Testis (tissue), 3 donors: ENCODE data around the gene AGBL4. TPM values are rescaled to one million over a fixed set of nuclear protein-coding genes. Genes with fewer than 3 reads are reported as not detected.

Experiments used
- DNase-seq: peaks from one replicate; pipeline ENCODE4 v3.0.0-alpha.2; 2019
- H3K27ac ChIP-seq, 2 donors: fragments of 200-600 bp; sonication (generic); one replicate each; pipeline ENCODE4 v1.5.1; 2019
- H3K27me3 ChIP-seq: fragments of 200-600 bp; sonication (generic); one replicate; pipeline ENCODE4 v1.5.1; 2019
- H3K36me3 ChIP-seq: fragments of 200-600 bp; sonication (generic); one replicate; pipeline ENCODE4 v1.5.1; 2017; ENCODE audit warnings: low read depth; ENCODE audit errors: missing control alignments
- H3K4me1 ChIP-seq: fragments of 200-600 bp; sonication (generic); one replicate; pipeline ENCODE4 v1.5.1; 2019
- H3K4me3 ChIP-seq, 2 donors: fragments of 200-600 bp; sonication (generic); one replicate each; pipeline ENCODE4 v1.5.1; 2017 to 2019
- H3K9me3 ChIP-seq: fragments of 200-600 bp; sonication (generic); one replicate; pipeline ENCODE4 v1.5.1; 2017
- POLR2A ChIP-seq: fragments of 450-650 bp; IDR thresholded peaks from one replicate; pipeline ENCODE4 v1.6.1; 2017; ENCODE audit warnings: antibody characterized with exemption, mild to moderate bottlenecking, moderate library complexity
- WGBS, 2 donors: methylation state at CpG; one replicate each; pipeline ENCODE4 v1.1.5; 2018; 5-methylcytosine and 5-hydroxymethylcytosine counted together
- intact Hi-C: fragments of 100-400 bp; cut with DNase I; formaldehyde crosslinking; loops from one replicate; pipeline ENCODE4 v1.15.1; 2023; ENCODE audit warnings: low total_unique reads
- polyA plus RNA-seq: library from polyadenylated mRNA; stranded (reverse); fragments of 350-450 nt; fragmentation: Illumina TruSeq; extraction: RNeasy Lipid Tissue Mini Kit (QIAGEN cat#74804); gene quantifications from one replicate; pipeline ENCODE4 v1.2.3, GENCODE V29; 2014; ENCODE audit warnings: low read depth, low replicate concordance; ENCODE audit not compliant: insufficient read depth
- total RNA-seq, 2 donors: library from RNA; depleted of rRNA; stranded (reverse); fragments of >200 nt; gene quantifications; one replicate each; pipeline ENCODE4 v1.2.3, GENCODE V29; 2016
- TF ChIP-seq, protein P1 (sequence below), 3 experiments: fragments of 450-650 bp in 2 of 3; fragments of 200-600 bp in 1 of 3; sonication (generic) in 1 of 3; IDR thresholded peaks; one replicate each; pipeline ENCODE4 v1.5.1; 2016 to 2019; ENCODE audit warnings: antibody characterized with exemption in 3 of 3, mild to moderate bottlenecking in 2 of 3, moderate library complexity in 1 of 3

Gene AGBL4
- total and polyA plus RNA-seq, 3 donors from 2014 or later, result 3.3 to 6.9 (median 5.8) TPM

DNA sequence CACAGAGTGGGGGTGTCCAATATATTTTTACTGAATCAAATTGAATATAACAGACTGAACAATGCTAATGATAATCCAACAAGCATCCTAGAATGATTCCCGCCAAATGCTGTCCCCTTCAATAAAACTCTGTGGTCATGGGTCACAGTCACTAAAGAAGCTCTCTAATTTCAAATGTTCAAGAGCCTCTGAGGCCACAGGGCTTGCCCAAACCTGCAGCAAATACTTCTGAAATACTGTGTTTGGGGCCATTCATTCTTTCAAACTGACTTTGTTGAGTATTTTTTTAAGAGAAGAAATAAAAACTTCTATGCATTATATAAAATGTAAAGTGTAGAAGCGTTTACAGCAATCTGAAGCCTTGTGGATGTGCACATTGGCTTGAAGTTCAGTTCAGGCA is 1239.5 kb downstream of the AGBL4 start:
- intact Hi-C loops, result no loop called here
- Histone ChIP-seq H3K4me3 (no peak overlapping the region), H3K27ac (no peak overlapping the region), H3K27me3 (no peaks in the 10 kb centered on the region), H3K9me3 (no peaks in the 10 kb centered on the region), H3K36me3 (no peaks in the 10 kb centered on the region), H3K4me1 (no peaks in the 10 kb centered on the region)
- no peak for DNase-seq
- TF ChIP-seq POLR2A, result no peak
- TF ChIP-seq, protein P1, sequence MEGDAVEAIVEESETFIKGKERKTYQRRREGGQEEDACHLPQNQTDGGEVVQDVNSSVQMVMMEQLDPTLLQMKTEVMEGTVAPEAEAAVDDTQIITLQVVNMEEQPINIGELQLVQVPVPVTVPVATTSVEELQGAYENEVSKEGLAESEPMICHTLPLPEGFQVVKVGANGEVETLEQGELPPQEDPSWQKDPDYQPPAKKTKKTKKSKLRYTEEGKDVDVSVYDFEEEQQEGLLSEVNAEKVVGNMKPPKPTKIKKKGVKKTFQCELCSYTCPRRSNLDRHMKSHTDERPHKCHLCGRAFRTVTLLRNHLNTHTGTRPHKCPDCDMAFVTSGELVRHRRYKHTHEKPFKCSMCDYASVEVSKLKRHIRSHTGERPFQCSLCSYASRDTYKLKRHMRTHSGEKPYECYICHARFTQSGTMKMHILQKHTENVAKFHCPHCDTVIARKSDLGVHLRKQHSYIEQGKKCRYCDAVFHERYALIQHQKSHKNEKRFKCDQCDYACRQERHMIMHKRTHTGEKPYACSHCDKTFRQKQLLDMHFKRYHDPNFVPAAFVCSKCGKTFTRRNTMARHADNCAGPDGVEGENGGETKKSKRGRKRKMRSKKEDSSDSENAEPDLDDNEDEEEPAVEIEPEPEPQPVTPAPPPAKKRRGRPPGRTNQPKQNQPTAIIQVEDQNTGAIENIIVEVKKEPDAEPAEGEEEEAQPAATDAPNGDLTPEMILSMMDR (IDR thresholded peaks at IDR 0.05), result no peak
- WGBS, 2 donors, result 92 to 97% methylated on average over 2 of the region's 2 CpGs

- Histone ChIP-seq H3K4me3 (peak overlapping the region; percentile 67 to 84), H3K27ac (no peak overlapping the region), H3K9me3 (no peaks in the 10 kb centered on the region), H3K36me3 (no peaks in the 10 kb centered on the region), H3K4me1 (no peaks in the 10 kb centered on the region), H3K27me3 (no peaks in the 10 kb centered on the region)
- 5 to 6% methylated on average over 16 to 17 of the region's 17 CpGs for WGBS, 2 donors
- intact Hi-C loops, result no loop called here
- no peak for TF ChIP-seq POLR2A
- TF ChIP-seq, protein P1 (IDR thresholded peaks at IDR 0.05), result no peak
- DNase-seq, result no peak
Observed at GRCh38 chr1:48777219-48777895, 1246.4 kb downstream of the AGBL4 start.

DNA sequence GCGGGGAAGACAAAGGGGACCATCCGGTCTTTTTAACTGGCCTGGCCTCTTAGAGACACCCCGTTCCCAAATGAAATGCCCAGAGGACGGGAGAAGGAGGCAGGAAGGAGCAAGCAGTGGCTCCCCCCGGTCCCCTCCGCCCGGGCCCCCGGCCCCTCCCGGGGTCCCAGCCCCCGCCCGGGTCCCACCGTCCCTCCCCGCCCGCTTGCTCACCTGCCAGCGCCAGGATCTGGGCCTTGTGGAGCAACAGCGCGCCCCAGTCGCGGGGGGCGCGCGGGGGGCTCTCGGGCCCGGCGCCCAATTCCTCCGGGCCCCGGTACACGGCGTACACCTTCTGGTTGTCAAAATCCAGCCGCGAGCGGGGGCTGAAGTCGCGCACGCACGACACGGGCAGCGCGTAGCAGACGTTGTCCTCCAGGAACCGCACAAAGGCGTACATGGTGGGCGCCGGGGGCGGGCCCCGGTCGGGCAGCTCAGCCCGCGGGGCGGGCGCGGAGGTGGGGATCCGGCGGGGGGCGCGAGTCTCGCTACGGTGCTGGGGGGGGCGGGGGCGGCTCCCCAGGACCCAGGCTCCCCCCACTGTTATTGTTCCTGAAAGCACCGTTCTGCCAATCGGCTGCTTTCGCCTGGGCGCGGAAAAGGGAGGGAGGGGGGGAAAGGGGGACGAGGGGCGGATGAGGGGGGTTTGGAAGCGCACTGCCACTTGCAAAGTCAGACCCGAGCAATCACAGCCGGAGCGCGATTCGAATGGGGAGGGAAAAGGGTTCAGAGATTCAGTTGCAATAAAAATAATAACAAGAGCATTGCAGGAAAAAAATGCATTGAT is 1247.1 kb downstream of the AGBL4 start, which contains the start of gene BEND5:
TSS of gene BEND5 (minus strand) at position 499 of the 826 bp plus-strand sequence. CDS start at position 439, 60 bp downstream.
- Histone ChIP-seq H3K4me1 (no peaks in the 10 kb centered on the region), H3K27ac (peak within 1 kb of the TSS; percentile 84), H3K4me3 (peak within 1 kb of the TSS; percentile 67 to 84), H3K36me3 (no peaks in the 10 kb centered on the region), H3K9me3 (no peaks in the 10 kb centered on the region), H3K27me3 (no peaks in the 10 kb centered on the region)
- TF ChIP-seq, protein P1 (IDR thresholded peaks at IDR 0.05), result no peak
- no peak for TF ChIP-seq POLR2A
- WGBS, 2 donors, result 0% methylated on average over 17 to 57 of the region's 73 CpGs
- DNase-seq, result peak; percentile 70
- intact Hi-C loops, result no loop called here

GRCh38 chr1:48775831-48776392 is 1247.8 kb downstream of the AGBL4 start:
- Histone ChIP-seq H3K36me3 (no peaks in the 10 kb centered on the region), H3K9me3 (no peaks in the 10 kb centered on the region), H3K27ac (peak overlapping the region; percentile 84), H3K4me1 (no peaks in the 10 kb centered on the region), H3K27me3 (no peaks in the 10 kb centered on the region), H3K4me3 (peak overlapping the region; percentile 67 to 84)
- TF ChIP-seq POLR2A, result no peak
- TF ChIP-seq, protein P1 (IDR thresholded peaks at IDR 0.05), result no peak
- WGBS, 2 donors, result 1 to 2% methylated on average over 7 of the region's 7 CpGs
- intact Hi-C loops, result no loop called here
- DNase-seq, result no peak
